ENCODE data around the gene MAGED2. TPM values are rescaled to one million over a fixed set of nuclear protein-coding genes. Genes with fewer than 3 reads are reported as not detected.
A peak's percentile ranks its signal among the peaks of the same experiment; 100 is the strongest.
"Not testable (repeated sequence)": the region's sequence is repeated elsewhere in the genome, so short reads cannot be mapped to it uniquely, and the experiment has no call there.

The MAGED2 gene
- total RNA-seq (2014; rRNA removed; shearing (Covaris generic)) (251 and 253 TPM in 2 replicates), polyA plus RNA-seq (2016; fragmentation: Nextera tagmentation; extraction: Ambion mirVana) (274 and 285 TPM in 2 replicates)

GRCh38 chrX:54807524-54808108 is at the start of gene MAGED2:
Gene MAGED2 (plus strand): TSS chrX:54807745. CDS start chrX:54809332, 1,587 bp downstream.
- Histone ChIP-seq H3K4me3 (peak within 1 kb of the TSS; percentile 96), H3K27ac (peak within 1 kb of the TSS; percentile 83), H3K27me3 (replicated peaks; ENCODE audit: insufficient read depth) (no peaks in the 10 kb centered on the region), H3K79me2 (ENCODE audit: insufficient read depth) (peaks cover 37% of the 10 kb centered on the region), H3K4me1 (ENCODE audit: insufficient read depth) (peaks cover 5% of the 10 kb centered on the region; the same call in 1 of the 2 replicates), H3K9me3 (ENCODE audit: low read depth) (no peaks in the 10 kb centered on the region), H3K9me2 (ENCODE audit: insufficient read depth) (no peaks in the 10 kb centered on the region), H2AFZ (peak within 1 kb of the TSS; percentile 91), H3K9ac (peak within 1 kb of the TSS; percentile 98), H4K20me1 (ENCODE audit: insufficient read depth) (no peaks in the 10 kb centered on the region), H3K4me2 (ENCODE audit: unreplicated experiment) (peak within 1 kb of the TSS; percentile 71), H3F3A (ENCODE audit: insufficient read depth) (no peaks in the 10 kb centered on the region), H3K36me3 (ENCODE audit: low read depth) (no peaks in the 10 kb centered on the region)
- 0 to 1% methylated on average over 4 to 12 of the region's 17 CpGs for WGBS, 2 experiments (ENCODE audit: low coverage in 1 of 2, low lambda C conversion rate in 2 of 2, missing lambda C conversion rate in 2 of 2)
- no peak for TF ChIP-seq EZH2phosphoT487 (IDR thresholded peaks at IDR 0.05; ENCODE audit: insufficient read depth, low read depth)
- TF ChIP-seq EZH2 (IDR thresholded peaks at IDR 0.05; ENCODE audit: insufficient read depth, poor library complexity, severe bottlenecking), result no peak
- in situ Hi-C loops (cut with MboI), result no loop called here
- DNase-seq, result peak; percentile 42

- in situ Hi-C loops (cut with MboI), result no loop called here
- 46 to 50% methylated on average over 17 to 18 of the region's 21 CpGs for WGBS, 2 experiments (ENCODE audit: low coverage in 1 of 2, low lambda C conversion rate in 2 of 2, missing lambda C conversion rate in 2 of 2)
- Histone ChIP-seq H2AFZ (no peak overlapping the region), H3K36me3 (ENCODE audit: low read depth) (no peaks in the 10 kb centered on the region), H3K9me2 (ENCODE audit: insufficient read depth) (no peaks in the 10 kb centered on the region), H4K20me1 (ENCODE audit: insufficient read depth) (no peaks in the 10 kb centered on the region), H3K4me1 (ENCODE audit: insufficient read depth) (no peaks in the 10 kb centered on the region), H3K79me2 (ENCODE audit: insufficient read depth) (no peaks in the 10 kb centered on the region), H3K4me2 (ENCODE audit: unreplicated experiment) (no peak overlapping the region), H3K27me3 (replicated peaks; ENCODE audit: insufficient read depth) (no peaks in the 10 kb centered on the region), H3K4me3 (no peak overlapping the region), H3F3A (ENCODE audit: insufficient read depth) (no peaks in the 10 kb centered on the region), H3K9ac (no peak overlapping the region), H3K27ac (no peak overlapping the region), H3K9me3 (ENCODE audit: low read depth) (no peaks in the 10 kb centered on the region)
- no peak for DNase-seq
- no peak for TF ChIP-seq EZH2phosphoT487 (IDR thresholded peaks at IDR 0.05; ENCODE audit: insufficient read depth, low read depth)
- no peak for TF ChIP-seq EZH2 (IDR thresholded peaks at IDR 0.05; ENCODE audit: insufficient read depth, poor library complexity, severe bottlenecking)
Observed at GRCh38 chrX:54758114-54759055, 49.2 kb upstream of the MAGED2 start.

- H3K9me3 ChIP-seq (ENCODE audit: low read depth); H3K27ac ChIP-seq; H3F3A ChIP-seq (ENCODE audit: insufficient read depth); H3K79me2 ChIP-seq (ENCODE audit: insufficient read depth); H4K20me1 ChIP-seq (ENCODE audit: insufficient read depth); H3K4me1 ChIP-seq (ENCODE audit: insufficient read depth); DNase-seq; H3K9ac ChIP-seq; H3K27me3 ChIP-seq (replicated peaks; ENCODE audit: insufficient read depth); H3K36me3 ChIP-seq (ENCODE audit: low read depth); H3K4me2 ChIP-seq (ENCODE audit: unreplicated experiment); H3K4me3 ChIP-seq; H2AFZ ChIP-seq; in situ Hi-C loops (cut with MboI); H3K9me2 ChIP-seq (ENCODE audit: insufficient read depth): not testable (repeated sequence)
- 0% methylated on average over 1 of the region's 2 CpGs for WGBS, 2 experiments (ENCODE audit: low coverage in 1 of 2, low lambda C conversion rate in 2 of 2, missing lambda C conversion rate in 2 of 2)
Observed at GRCh38 chrX:54774391-54775094, 33.0 kb upstream of the MAGED2 start.

GRCh38 chrX:54776061-54776460 is 31.5 kb upstream of the MAGED2 start:
- H3K27ac ChIP-seq, result no peak overlapping the region
- H4K20me1 ChIP-seq (ENCODE audit: insufficient read depth), result no peaks in the 10 kb centered on the region
- no peaks in the 10 kb centered on the region for H3K9me2 ChIP-seq (ENCODE audit: insufficient read depth)
- H3K4me3 ChIP-seq, result no peak overlapping the region
- H3K27me3 ChIP-seq (replicated peaks; ENCODE audit: insufficient read depth), result no peaks in the 10 kb centered on the region
- H3K9ac ChIP-seq, result no peak overlapping the region
- in situ Hi-C loops (cut with MboI), result no loop called here
- no peak overlapping the region for H3K4me2 ChIP-seq (ENCODE audit: unreplicated experiment)
- WGBS, 2 experiments (ENCODE audit: low coverage in 1 of 2, low lambda C conversion rate in 2 of 2, missing lambda C conversion rate in 2 of 2), result 34 to 38% methylated on average over 6 of the region's 6 CpGs
- no peaks in the 10 kb centered on the region for H3K79me2 ChIP-seq (ENCODE audit: insufficient read depth)
- no peaks in the 10 kb centered on the region for H3F3A ChIP-seq (ENCODE audit: insufficient read depth)
- TF ChIP-seq EZH2phosphoT487 (IDR thresholded peaks at IDR 0.05; ENCODE audit: insufficient read depth, low read depth) (no peak), EZH2 (IDR thresholded peaks at IDR 0.05; ENCODE audit: insufficient read depth, poor library complexity, severe bottlenecking) (no peak)
- H3K36me3 ChIP-seq (ENCODE audit: low read depth), result no peaks in the 10 kb centered on the region
- H3K4me1 ChIP-seq (ENCODE audit: insufficient read depth), result no peaks in the 10 kb centered on the region
- no peaks in the 10 kb centered on the region for H3K9me3 ChIP-seq (ENCODE audit: low read depth)
- H2AFZ ChIP-seq, result no peak overlapping the region
- DNase-seq, result no peak

Data from GM23248 (cell line).